Ovary (tissue), 9 donors: Measurements from ENCODE around the gene TNPO3. TPM values are rescaled to one million over a fixed set of nuclear protein-coding genes. Genes with fewer than 3 reads are reported as not detected.

Source experiments
- DNase-seq, 5 donors: peaks; one replicate each; pipeline ENCODE4 v3.0.0-alpha.2; 2019 to 2020
- H3K27ac ChIP-seq, 2 donors: fragments of 200-600 bp; one replicate each; pipeline versions ENCODE4 v1.5.1 to v1.8.0; 2019 to 2022
- H3K27me3 ChIP-seq: fragments of 200-600 bp; one replicate; pipeline ENCODE4 v1.8.0; 2022
- H3K36me3 ChIP-seq: fragments of 200-600 bp; sonication (generic); one replicate; pipeline ENCODE4 v1.5.1; 2019
- H3K4me1 ChIP-seq: one replicate; pipeline ENCODE4 v1.8.1; 2013; ENCODE audit warnings: mild to moderate bottlenecking, moderate library complexity; ENCODE audit not compliant: insufficient read depth
- H3K4me3 ChIP-seq: fragments of 200-600 bp; sonication (generic); one replicate; pipeline ENCODE4 v1.5.1; 2017
- H3K9me3 ChIP-seq, 2 donors: fragments of 200-600 bp in 1 of 2; sonication (generic) in 1 of 2; one replicate each; pipeline versions ENCODE4 v1.5.1 to v1.8.1; 2013 to 2019; ENCODE audit warnings: mild to moderate bottlenecking in 1 of 2, moderate library complexity in 1 of 2
- EP300 ChIP-seq: sonication (generic); formaldehyde crosslinking; IDR thresholded peaks from one replicate; pipeline ENCODE4 v1.6.1; 2017; ENCODE audit warnings: antibody characterized with exemption
- POLR2A ChIP-seq: fragments of 450-650 bp; IDR thresholded peaks from one replicate; pipeline ENCODE4 v1.6.1; 2017; ENCODE audit warnings: antibody characterized with exemption, mild to moderate bottlenecking, moderate library complexity
- WGBS, 3 donors: extraction: QIAGEN DNeasy Blood & Tissue Kit in 1 of 3; methylation state at CpG; one replicate each; pipeline versions ENCODE4 v1.1.5 to v1.1.7; 2013 to 2017; 5-methylcytosine and 5-hydroxymethylcytosine counted together
- intact Hi-C, 4 donors: fragments of 100-400 bp; cut with DNase I; formaldehyde crosslinking; loops; one replicate each; pipeline versions ENCODE4 v1.11.0 to v1.15.1; 2022 to 2023
- polyA plus RNA-seq, 2 donors: library from polyadenylated mRNA; stranded (reverse); fragments of 200-250 nt in 1 of 2; fragments of 350-450 nt in 1 of 2; fragmentation: Illumina TruSeq in 1 of 2; extraction: RNeasy Lipid Tissue Mini Kit (QIAGEN cat#74804) in 1 of 2; gene quantifications; one replicate each; pipeline ENCODE4 v1.2.3, GENCODE V29; 2013 to 2014
- total RNA-seq, 7 donors: library from RNA; depleted of rRNA in 2 of 7; stranded (reverse); fragments of >200 nt in 2 of 7; fragmentation: NEBNext Ultra II Directional in 3 of 7; extraction: Animal tissue kit (Norgen Biotek cat#: 25700) in 3 of 7; gene quantifications; one replicate each; pipeline versions ENCODE4 v1.1.0 to v1.2.4, GENCODE V29; 2016 to 2023
- TF ChIP-seq, protein P1 (sequence below), 3 donors: fragments of 450-650 bp in 2 of 3; fragments of 200-600 bp in 1 of 3; IDR thresholded peaks; one replicate each; pipeline versions ENCODE4 v1.5.1 to v1.8.0; 2016 to 2022; ENCODE audit warnings: antibody characterized with exemption in 3 of 3, mild to moderate bottlenecking in 1 of 3
- donor health status: DM: no; HTN: no; CAD: no; lungs with moderate emphysema.
- donor health status: DM: no; HTN: no; CAD: no.
- donor health status: Bipolar disorder and iron deficiency.
- donor health status: DM: yes; HTN: yes; CAD: no.
- donor health status: DM: no; HTN: no; CAD: no.
- donor health status: DM: yes; HTN: yes; CAD: no.

The TNPO3 gene
- total and polyA plus RNA-seq, 9 donors = 18.6 to 40.1 (median 30.9) TPM

DNA sequence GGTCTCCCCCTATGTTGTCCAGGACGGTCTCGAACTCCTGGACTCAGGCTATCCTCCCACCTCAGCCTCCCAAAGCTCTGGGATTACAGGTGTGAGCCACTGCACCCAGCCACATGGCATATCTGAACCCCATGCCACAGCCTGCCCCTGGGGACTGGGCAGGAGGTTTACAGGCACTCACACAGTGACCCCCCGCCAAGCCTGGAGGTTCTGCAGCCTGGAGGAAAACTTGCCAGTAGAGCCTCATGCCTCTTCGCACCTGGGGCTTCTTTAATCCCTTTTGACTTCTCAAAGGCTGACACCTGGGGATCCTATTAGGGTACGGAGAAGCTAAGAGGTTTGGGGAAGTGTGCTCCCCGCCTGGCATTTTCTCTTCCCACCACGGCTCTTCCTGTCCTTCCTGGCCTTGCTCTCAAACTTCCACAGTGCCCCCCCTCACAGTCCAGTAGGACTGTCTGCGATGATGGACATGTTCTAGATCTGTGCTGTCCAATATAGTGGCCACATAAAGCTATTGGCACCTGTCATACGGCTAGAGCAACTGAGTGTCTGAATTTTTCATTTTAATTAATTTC, 133.0 kb downstream of the TNPO3 start:
- Histone ChIP-seq H3K27ac (no peak overlapping the region), H3K4me3 (no peak overlapping the region), H3K9me3 (no peaks in the 10 kb centered on the region), H3K36me3 (no peaks in the 10 kb centered on the region), H3K27me3 (no peaks in the 10 kb centered on the region), H3K4me1 (no peaks in the 10 kb centered on the region)
- TF ChIP-seq, protein P1, sequence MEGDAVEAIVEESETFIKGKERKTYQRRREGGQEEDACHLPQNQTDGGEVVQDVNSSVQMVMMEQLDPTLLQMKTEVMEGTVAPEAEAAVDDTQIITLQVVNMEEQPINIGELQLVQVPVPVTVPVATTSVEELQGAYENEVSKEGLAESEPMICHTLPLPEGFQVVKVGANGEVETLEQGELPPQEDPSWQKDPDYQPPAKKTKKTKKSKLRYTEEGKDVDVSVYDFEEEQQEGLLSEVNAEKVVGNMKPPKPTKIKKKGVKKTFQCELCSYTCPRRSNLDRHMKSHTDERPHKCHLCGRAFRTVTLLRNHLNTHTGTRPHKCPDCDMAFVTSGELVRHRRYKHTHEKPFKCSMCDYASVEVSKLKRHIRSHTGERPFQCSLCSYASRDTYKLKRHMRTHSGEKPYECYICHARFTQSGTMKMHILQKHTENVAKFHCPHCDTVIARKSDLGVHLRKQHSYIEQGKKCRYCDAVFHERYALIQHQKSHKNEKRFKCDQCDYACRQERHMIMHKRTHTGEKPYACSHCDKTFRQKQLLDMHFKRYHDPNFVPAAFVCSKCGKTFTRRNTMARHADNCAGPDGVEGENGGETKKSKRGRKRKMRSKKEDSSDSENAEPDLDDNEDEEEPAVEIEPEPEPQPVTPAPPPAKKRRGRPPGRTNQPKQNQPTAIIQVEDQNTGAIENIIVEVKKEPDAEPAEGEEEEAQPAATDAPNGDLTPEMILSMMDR (IDR thresholded peaks at IDR 0.05) = no peak
- no peak for TF ChIP-seq EP300
- no peak for TF ChIP-seq POLR2A
- intact Hi-C loops = no loop called here
- no peak for DNase-seq
- 73 to 81% (median 74%) methylated on average over 9 of the region's 9 CpGs for WGBS, 3 donors

DNA sequence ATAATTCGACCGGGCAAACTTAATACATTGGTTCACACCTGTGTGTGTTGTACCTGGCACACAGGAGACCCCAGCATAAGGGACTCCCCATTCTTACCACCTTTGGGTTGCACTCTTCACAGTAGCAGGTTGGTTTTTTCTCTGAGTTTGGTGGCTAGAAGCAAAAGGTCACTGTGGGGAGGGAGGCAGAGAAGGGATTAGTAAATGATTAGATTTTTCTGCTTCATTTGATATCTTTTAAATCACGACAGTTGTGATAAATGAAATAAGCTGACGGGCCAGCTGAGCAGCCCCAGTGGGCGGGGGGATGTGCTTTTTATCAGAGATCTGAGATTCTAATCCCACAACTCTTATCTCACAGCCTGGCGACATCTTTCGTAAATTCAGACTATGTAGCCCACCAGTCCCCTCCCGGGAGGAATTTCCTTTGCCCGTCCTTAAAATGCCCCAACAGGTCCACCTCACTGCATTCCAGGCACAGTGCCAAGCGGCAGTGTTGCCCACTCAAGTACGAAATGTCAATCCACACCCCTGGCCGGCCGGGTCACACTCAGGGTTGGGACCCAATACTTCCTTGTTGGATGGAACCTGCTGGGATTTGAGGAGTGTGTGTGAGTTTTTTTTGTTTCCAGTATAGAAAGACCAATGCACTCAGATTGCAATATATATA, 133.9 kb downstream of the TNPO3 start:
- Histone ChIP-seq H3K27me3 (no peaks in the 10 kb centered on the region), H3K4me1 (no peaks in the 10 kb centered on the region), H3K36me3 (no peaks in the 10 kb centered on the region), H3K9me3 (no peaks in the 10 kb centered on the region), H3K4me3 (no peak overlapping the region), H3K27ac (no peak overlapping the region)
- no peak for TF ChIP-seq POLR2A
- TF ChIP-seq, protein P1 (IDR thresholded peaks at IDR 0.05) = no peak
- no peak for TF ChIP-seq EP300
- 52 to 65% (median 52%) methylated on average over 13 of the region's 13 CpGs for WGBS, 3 donors
- no peak for DNase-seq
- intact Hi-C loops = no loop called here

DNA sequence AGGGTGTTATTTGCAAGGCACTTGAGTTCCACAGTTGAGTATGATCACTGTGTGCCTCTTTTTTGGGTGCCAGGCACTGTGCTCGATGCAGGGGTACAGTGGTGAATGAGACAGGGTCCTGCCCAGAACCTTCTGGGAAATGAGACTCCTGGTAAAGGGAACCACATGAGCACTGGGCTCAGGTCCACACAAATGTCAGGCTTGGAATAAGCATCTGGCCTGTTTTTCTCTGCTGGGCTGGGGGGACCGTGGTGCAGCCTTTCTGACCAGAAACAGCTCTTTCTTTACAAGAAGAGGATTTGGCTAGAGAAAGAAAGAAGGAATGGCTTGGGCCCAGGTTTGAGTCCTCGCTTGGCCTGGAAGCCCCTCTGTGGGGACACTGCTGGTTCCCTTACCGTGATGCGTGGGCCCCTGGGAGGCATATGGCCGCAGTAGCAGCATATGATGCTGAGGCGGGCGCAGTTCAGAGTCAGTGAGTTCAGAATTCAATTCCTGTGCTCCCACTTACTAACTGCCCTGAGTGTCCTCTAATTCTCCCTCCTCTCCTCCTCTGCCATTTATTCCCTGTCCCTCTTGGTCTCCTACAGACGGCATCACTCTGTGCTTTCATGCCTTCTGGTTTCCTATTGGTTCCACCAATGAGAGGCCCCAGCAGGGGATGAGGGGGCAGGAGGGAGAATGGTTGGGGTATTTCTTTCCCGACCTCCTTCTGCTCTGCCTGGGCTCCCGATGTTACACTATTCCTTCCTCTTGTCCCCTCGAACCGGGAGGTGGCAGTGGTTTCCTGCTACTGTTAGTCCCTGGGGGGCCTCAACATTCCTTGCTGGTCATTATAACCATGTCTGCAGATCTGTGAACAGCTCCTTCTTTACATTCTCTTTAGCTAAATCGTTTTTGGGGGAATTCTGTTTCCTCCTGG, 134.8 kb downstream of the TNPO3 start:
- Histone ChIP-seq H3K27ac (no peak overlapping the region), H3K4me1 (no peaks in the 10 kb centered on the region), H3K27me3 (no peaks in the 10 kb centered on the region), H3K4me3 (no peak overlapping the region), H3K9me3 (no peaks in the 10 kb centered on the region), H3K36me3 (no peaks in the 10 kb centered on the region)
- DNase-seq = no peak
- TF ChIP-seq EP300 (no peak), POLR2A (no peak)
- TF ChIP-seq, protein P1 (IDR thresholded peaks at IDR 0.05) = no peak
- 53 to 56% (median 53%) methylated on average over 14 of the region's 14 CpGs for WGBS, 3 donors
- intact Hi-C loops = no loop called here

DNA sequence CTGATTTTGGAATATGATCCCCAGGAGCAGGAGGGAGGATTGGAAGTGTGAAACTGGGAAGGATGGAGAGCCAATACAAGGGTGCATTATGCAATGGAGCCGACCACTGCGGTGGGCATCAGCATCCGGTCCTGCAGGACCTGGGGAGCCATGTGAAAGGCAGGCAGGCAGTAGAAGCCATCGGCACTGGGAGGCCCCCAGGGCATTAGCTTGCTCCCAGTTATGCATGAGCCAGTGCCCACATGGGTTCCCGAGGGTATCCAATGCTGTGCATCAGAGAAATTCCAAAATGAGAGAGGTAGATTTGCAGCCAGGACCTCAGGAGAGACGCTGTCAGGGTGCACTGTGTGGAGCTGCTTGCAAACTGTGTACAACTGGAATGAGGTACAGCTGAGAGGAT, 135.7 kb downstream of the TNPO3 start:
- Histone ChIP-seq H3K4me3 (no peak overlapping the region), H3K27me3 (no peaks in the 10 kb centered on the region), H3K9me3 (no peaks in the 10 kb centered on the region), H3K36me3 (no peaks in the 10 kb centered on the region), H3K27ac (no peak overlapping the region), H3K4me1 (no peaks in the 10 kb centered on the region)
- intact Hi-C loops = no loop called here
- DNase-seq = no peak
- TF ChIP-seq POLR2A = no peak
- TF ChIP-seq, protein P1 (IDR thresholded peaks at IDR 0.05) = no peak
- TF ChIP-seq EP300 = no peak
- 75 to 85% (median 78%) methylated on average over 6 of the region's 6 CpGs for WGBS, 3 donors
